ENCODE data around the gene MTRF1. TPM values are rescaled to one million over a fixed set of nuclear protein-coding genes. Genes with fewer than 3 reads are reported as not detected.

Gene MTRF1
- total RNA-seq, 1 experiment from 2014 or later: 13.7 TPM

DNA sequence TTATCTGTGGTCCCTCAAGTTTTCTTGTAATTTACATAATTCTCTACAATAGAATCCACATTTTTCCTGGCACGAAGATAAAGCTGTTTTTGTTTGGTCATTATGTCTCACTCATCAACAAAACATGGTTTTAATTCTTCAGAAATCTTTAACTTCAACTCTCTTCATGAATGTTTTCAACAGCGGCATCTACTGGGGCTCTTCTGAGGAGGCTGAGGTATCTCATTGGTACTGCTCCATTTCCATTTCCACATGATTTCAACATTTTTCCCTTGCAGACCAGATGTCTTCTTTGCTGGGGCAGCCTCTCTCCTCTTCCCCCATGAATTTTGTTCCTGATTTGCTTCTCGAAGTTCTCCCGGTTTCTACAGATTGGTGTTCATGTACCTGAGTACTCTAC is 63.2 kb downstream of the MTRF1 start:
- BruUV-seq (replicated peaks): no TSS peak
- TF ChIP-seq REST (IDR thresholded peaks at IDR 0.05; ENCODE audit: insufficient read depth in 1 of 2, low read depth in 2 of 2, low read length in 1 of 2): no peak
- TF ChIP-seq TCF7L2 (IDR thresholded peaks at IDR 0.05; ENCODE audit: low read depth, low read length): no peak
- TF ChIP-seq SIN3A (IDR thresholded peaks at IDR 0.05; ENCODE audit: borderline replicate concordance, insufficient read depth, low read depth, low read length): no peak
- TF ChIP-seq POLR2AphosphoS5 (IDR thresholded peaks at IDR 0.05; ENCODE audit: low read depth, low read length): no peak
- TF ChIP-seq, protein P1, sequence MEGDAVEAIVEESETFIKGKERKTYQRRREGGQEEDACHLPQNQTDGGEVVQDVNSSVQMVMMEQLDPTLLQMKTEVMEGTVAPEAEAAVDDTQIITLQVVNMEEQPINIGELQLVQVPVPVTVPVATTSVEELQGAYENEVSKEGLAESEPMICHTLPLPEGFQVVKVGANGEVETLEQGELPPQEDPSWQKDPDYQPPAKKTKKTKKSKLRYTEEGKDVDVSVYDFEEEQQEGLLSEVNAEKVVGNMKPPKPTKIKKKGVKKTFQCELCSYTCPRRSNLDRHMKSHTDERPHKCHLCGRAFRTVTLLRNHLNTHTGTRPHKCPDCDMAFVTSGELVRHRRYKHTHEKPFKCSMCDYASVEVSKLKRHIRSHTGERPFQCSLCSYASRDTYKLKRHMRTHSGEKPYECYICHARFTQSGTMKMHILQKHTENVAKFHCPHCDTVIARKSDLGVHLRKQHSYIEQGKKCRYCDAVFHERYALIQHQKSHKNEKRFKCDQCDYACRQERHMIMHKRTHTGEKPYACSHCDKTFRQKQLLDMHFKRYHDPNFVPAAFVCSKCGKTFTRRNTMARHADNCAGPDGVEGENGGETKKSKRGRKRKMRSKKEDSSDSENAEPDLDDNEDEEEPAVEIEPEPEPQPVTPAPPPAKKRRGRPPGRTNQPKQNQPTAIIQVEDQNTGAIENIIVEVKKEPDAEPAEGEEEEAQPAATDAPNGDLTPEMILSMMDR (IDR thresholded peaks at IDR 0.05): no peak
- Histone ChIP-seq H3K4me3 (ENCODE audit: low read depth in 2 of 2, low read length in 2 of 2) (no peak overlapping the region), H3K27ac (ENCODE audit: low read length) (no peak overlapping the region), H3K4me1 (ENCODE audit: control insufficient read depth, insufficient read depth, low read length) (peaks cover 3% of the 10 kb centered on the region; the same call in 1 of the 2 replicates), H3K36me3 (ENCODE audit: control insufficient read depth, insufficient read depth, low read length) (no peaks in the 10 kb centered on the region), H3K27me3 (ENCODE audit: control insufficient read depth, insufficient read depth, low read length) (no peaks in the 10 kb centered on the region), H3K9me3 (ENCODE audit: control insufficient read depth, insufficient read depth, low read depth, low read length) (no peaks in the 10 kb centered on the region)
- DNase-seq (ENCODE audit: low read depth, low spot score) (no peak), ATAC-seq (no peak)
- POLR2A ChIA-PET: no interaction called here
- CTCF ChIA-PET: no interaction called here
- in situ Hi-C loops (cut with HindIII; ENCODE audit: low pct_unique_long_range_greater_than_20kb, low sequenced_read_pairs) (no loop called here), intact Hi-C loops (cut with micrococcal nuclease; ENCODE audit: unreplicated experiment) (no loop called here)

GRCh38 chr13:41199526-41199925 is 63.9 kb downstream of the MTRF1 start:
- ATAC-seq (no peak), DNase-seq (ENCODE audit: low read depth, low spot score) (no peak)
- H3K4me3 ChIP-seq (ENCODE audit: low read depth in 2 of 2, low read length in 2 of 2): no peak overlapping the region
- no TSS peak for BruUV-seq (replicated peaks)
- no peaks in the 10 kb centered on the region for H3K27me3 ChIP-seq (ENCODE audit: control insufficient read depth, insufficient read depth, low read length)
- H3K9me3 ChIP-seq (ENCODE audit: control insufficient read depth, insufficient read depth, low read depth, low read length): no peaks in the 10 kb centered on the region
- TF ChIP-seq, protein P1 (IDR thresholded peaks at IDR 0.05): no peak
- TF ChIP-seq SIN3A (IDR thresholded peaks at IDR 0.05; ENCODE audit: borderline replicate concordance, insufficient read depth, low read depth, low read length): no peak
- TF ChIP-seq REST (IDR thresholded peaks at IDR 0.05; ENCODE audit: insufficient read depth in 1 of 2, low read depth in 2 of 2, low read length in 1 of 2): no peak
- no peak for TF ChIP-seq TCF7L2 (IDR thresholded peaks at IDR 0.05; ENCODE audit: low read depth, low read length)
- TF ChIP-seq POLR2AphosphoS5 (IDR thresholded peaks at IDR 0.05; ENCODE audit: low read depth, low read length): no peak
- in situ Hi-C loops (cut with HindIII; ENCODE audit: low pct_unique_long_range_greater_than_20kb, low sequenced_read_pairs) (no loop called here), intact Hi-C loops (cut with micrococcal nuclease; ENCODE audit: unreplicated experiment) (loop anchor here (10.0 kb wide), 1 partner anchor 125 kb away; no protein-coding TSS in a partner anchor)
- H3K4me1 ChIP-seq (ENCODE audit: control insufficient read depth, insufficient read depth, low read length): peaks cover 3% of the 10 kb centered on the region; the same call in 1 of the 2 replicates
- no peaks in the 10 kb centered on the region for H3K36me3 ChIP-seq (ENCODE audit: control insufficient read depth, insufficient read depth, low read length)
- ChIA-PET POLR2A (no interaction called here), CTCF (no interaction called here)
- H3K27ac ChIP-seq (ENCODE audit: low read length): no peak overlapping the region

All from Panc1 (cell line).